SK-N-SH (cell line): Measurements from ENCODE around the gene LRCOL1.

Experiments used
- CHD2 ChIP-seq: fragments of 150-350 bp; IDR thresholded peaks from 2 replicates; pipeline ENCODE4 v1.6.1; 2018; ENCODE audit warnings: low read length; ENCODE audit not compliant: partially characterized antibody
- CTCF ChIP-seq: fragments of 200-600 bp; sonication (generic); IDR thresholded peaks from 2 replicates; pipeline ENCODE4 v1.6.1; 2017; ENCODE audit warnings: antibody characterized with exemption, mild to moderate bottlenecking, moderate library complexity
- MAX ChIP-seq: IDR thresholded peaks from 2 replicates; pipeline ENCODE4 v1.4.0; 2012; ENCODE audit warnings: low read depth
- MXI1 ChIP-seq: IDR thresholded peaks from 2 replicates; pipeline ENCODE4 v1.6.1; 2012; ENCODE audit warnings: mild to moderate bottlenecking, low read depth, low read length, improper control_type of control experiment
- RAD21 ChIP-seq: IDR thresholded peaks from 2 replicates; pipeline ENCODE4 v1.6.1; 2012; ENCODE audit warnings: mild to moderate bottlenecking, low read length
- TAF1 ChIP-seq: IDR thresholded peaks from 2 replicates; pipeline ENCODE4 v1.6.1; 2012; ENCODE audit warnings: low read depth, mild to moderate bottlenecking, low read length, moderate library complexity, borderline replicate concordance

GRCh38 chr12:132622437-132623071, 12.2 kb upstream of the LRCOL1 start:
- TF ChIP-seq CTCF = no peak
- no peak for TF ChIP-seq TAF1
- TF ChIP-seq CHD2 = no peak
- no peak for TF ChIP-seq MXI1
- 0 out of 2 replicates have a peak, but pooled peaks have one; percentile 38 for TF ChIP-seq MAX
- TF ChIP-seq RAD21 = no peak
